Bronchial epithelial cell (primary cell): Measurements from ENCODE around the gene GABRA6. TPM values are rescaled to one million over a fixed set of nuclear protein-coding genes. Genes with fewer than 3 reads are reported as not detected.
A peak's percentile ranks its signal among the peaks of the same experiment; 100 is the strongest.

ENCODE experiments used
- DNase-seq: peaks from one replicate; pipeline ENCODE4 v3.0.0-alpha.2; 2010; ENCODE audit warnings: low read depth
- FAIRE-seq: peaks from 2 replicates; lab custom pipeline; 2011; peaks lifted over from hg19 to GRCh38; lab: Jason Lieb, UNC
- H3K27me3 ChIP-seq: 2 replicates; pipeline ENCODE4 v1.5.1; 2011; ENCODE audit warnings: low read length; ENCODE audit not compliant: control insufficient read depth, insufficient read depth
- H3K36me3 ChIP-seq: 2 replicates; pipeline ENCODE4 v1.5.1; 2011; ENCODE audit warnings: low read length; ENCODE audit not compliant: control insufficient read depth, insufficient read depth
- H3K4me3 ChIP-seq: 2 replicates; pipeline ENCODE4 v1.5.1; 2011; ENCODE audit warnings: mild to moderate bottlenecking, low read depth, low read length, control low read depth
- total RNA-seq: library from RNA; depleted of rRNA; stranded (reverse); fragments of >200 nt; gene quantifications from 2 replicates; pipeline ENCODE4 v1.2.1, GENCODE V29; 2014
- TF ChIP-seq, protein P1 (sequence below): IDR thresholded peaks from 2 replicates; pipeline ENCODE4 v1.5.1; 2011; ENCODE audit warnings: mild to moderate bottlenecking, moderate library complexity, low read length, control low read depth, inconsistent platforms; ENCODE audit not compliant: insufficient read depth, severe bottlenecking

Gene GABRA6
- total RNA-seq, 1 donor from 2014 or later = not detected

DNA sequence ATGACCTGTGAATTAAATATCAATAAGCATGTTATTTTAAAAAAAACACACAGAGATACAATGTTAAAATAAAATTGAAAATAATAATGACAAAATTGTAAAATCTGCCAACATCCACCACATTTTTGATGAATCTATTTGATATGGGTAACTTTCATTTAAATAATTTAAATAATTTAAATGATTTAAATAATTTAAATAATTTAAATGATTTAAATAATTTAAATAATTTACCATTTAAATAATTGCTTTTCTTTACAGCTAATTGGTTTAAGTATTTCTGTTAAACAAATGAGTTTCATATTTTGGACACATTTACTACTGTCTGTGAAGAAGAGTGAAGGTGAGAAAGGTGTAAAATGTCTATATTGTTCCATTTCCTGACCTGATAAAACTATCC is 22.1 kb upstream of the GABRA6 start:
- Histone ChIP-seq H3K27me3 (no peaks in the 10 kb centered on the region), H3K4me3 (no peak overlapping the region), H3K36me3 (no peaks in the 10 kb centered on the region)
- no peak for FAIRE-seq
- no peak for DNase-seq
- TF ChIP-seq, protein P1, sequence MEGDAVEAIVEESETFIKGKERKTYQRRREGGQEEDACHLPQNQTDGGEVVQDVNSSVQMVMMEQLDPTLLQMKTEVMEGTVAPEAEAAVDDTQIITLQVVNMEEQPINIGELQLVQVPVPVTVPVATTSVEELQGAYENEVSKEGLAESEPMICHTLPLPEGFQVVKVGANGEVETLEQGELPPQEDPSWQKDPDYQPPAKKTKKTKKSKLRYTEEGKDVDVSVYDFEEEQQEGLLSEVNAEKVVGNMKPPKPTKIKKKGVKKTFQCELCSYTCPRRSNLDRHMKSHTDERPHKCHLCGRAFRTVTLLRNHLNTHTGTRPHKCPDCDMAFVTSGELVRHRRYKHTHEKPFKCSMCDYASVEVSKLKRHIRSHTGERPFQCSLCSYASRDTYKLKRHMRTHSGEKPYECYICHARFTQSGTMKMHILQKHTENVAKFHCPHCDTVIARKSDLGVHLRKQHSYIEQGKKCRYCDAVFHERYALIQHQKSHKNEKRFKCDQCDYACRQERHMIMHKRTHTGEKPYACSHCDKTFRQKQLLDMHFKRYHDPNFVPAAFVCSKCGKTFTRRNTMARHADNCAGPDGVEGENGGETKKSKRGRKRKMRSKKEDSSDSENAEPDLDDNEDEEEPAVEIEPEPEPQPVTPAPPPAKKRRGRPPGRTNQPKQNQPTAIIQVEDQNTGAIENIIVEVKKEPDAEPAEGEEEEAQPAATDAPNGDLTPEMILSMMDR = no peak

DNA sequence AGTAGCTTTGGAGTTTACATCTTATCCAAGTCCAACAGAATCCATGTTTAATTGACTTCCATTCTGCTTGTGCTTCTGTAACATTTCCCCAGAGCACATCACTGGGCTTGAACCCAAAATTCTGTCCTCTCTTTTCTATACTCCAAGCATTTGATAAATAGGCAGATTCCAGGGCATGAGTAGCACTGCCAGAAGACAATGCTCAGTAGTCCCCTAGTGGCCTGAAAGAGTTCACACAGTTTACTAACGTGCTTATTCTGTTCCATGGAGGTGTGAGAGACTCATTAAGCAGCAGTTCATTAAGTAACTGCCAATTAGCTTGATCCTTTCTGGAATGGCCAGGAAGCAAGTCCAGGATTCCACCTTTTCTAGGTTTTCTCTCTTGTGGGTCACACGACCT is 9.4 kb upstream of the GABRA6 start:
- TF ChIP-seq, protein P1 = peak; percentile 38
- peak; percentile 15 for DNase-seq
- no peaks in the 10 kb centered on the region for H3K27me3 ChIP-seq
- H3K4me3 ChIP-seq = no peak overlapping the region
- H3K36me3 ChIP-seq = no peaks in the 10 kb centered on the region
- no peak for FAIRE-seq

DNA sequence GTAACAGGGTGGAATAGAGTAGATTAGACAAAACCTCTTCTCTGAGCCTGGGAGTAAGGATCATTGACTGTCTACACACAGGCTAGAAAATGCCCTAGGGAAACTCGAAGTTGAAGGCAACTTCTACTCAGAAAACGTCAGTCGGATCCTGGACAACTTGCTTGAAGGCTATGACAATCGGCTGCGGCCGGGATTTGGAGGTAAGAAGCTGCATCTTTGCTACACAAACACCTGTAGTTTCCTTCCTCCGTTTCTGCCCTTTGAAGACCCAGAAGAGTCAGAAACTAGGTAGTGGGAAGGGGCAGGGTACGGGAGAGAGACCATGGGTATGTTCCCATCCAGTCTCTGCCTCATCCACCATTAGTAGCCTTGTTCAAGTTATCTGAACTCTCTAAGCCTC is 628 bp downstream of the GABRA6 start:
- H3K36me3 ChIP-seq = no peaks in the 10 kb centered on the region
- H3K27me3 ChIP-seq = no peaks in the 10 kb centered on the region
- no peak overlapping the region for H3K4me3 ChIP-seq
- TF ChIP-seq, protein P1 = no peak
- FAIRE-seq (no peak), DNase-seq (no peak)

DNA sequence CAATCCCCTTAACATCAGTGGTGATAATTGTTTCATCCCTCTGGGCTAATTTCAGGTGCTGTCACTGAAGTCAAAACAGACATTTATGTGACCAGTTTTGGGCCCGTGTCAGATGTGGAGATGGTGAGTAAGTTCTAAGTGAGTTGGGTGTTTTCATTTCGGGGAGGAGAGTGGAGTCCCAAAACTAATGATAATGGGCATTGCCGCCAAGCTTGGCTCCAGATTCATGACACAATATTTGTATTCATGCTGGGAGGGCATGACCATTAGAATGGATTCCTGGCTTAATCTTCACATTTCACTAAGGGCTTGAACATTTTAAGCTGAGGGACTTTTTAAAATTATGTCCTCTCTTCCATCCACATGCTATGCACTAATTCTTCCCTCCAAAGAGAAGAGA is 1.4 kb downstream of the GABRA6 start:
- Histone ChIP-seq H3K36me3 (no peaks in the 10 kb centered on the region), H3K4me3 (no peak overlapping the region), H3K27me3 (no peaks in the 10 kb centered on the region)
- DNase-seq = no peak
- TF ChIP-seq, protein P1 = no peak
- FAIRE-seq = no peak

- FAIRE-seq = no peak
- TF ChIP-seq, protein P1 = no peak
- no peaks in the 10 kb centered on the region for H3K27me3 ChIP-seq
- no peak for DNase-seq
- H3K4me3 ChIP-seq = no peak overlapping the region
- H3K36me3 ChIP-seq = no peaks in the 10 kb centered on the region
These were observed 1.8 kb downstream of the GABRA6 start for GRCh38 chr5:161687316-161687715.

GRCh38 chr5:161691911-161692310 is 6.4 kb downstream of the GABRA6 start:
- Histone ChIP-seq H3K27me3 (no peaks in the 10 kb centered on the region), H3K36me3 (no peaks in the 10 kb centered on the region), H3K4me3 (no peak overlapping the region)
- DNase-seq (no peak), FAIRE-seq (no peak)
- TF ChIP-seq, protein P1 = no peak
